GM12878 (cell line): ENCODE measurements around the gene MRGPRG. TPM values are rescaled to one million over a fixed set of nuclear protein-coding genes. Genes with fewer than 3 reads are reported as not detected.

ENCODE experiments used
- ATAC-seq: fragments of 200-7000 bp; cut with Tn5 transposase; 3 replicates; pipeline ENCODE4 v1.9.1; 2020; ENCODE audit warnings: mild to moderate bottlenecking, moderate library complexity
- BruUV-seq: library from RNA; stranded (reverse); fragments of 400-500 nt; replicated peaks from 2 replicates; lab custom pipeline; 2021; lab: Mats Ljungman, UMichigan
- CTCF ChIA-PET: fragments of 300-600 bp; sonication (Branson Sonifier 250); formaldehyde crosslinking; extraction: SDS; loops from one replicate; lab custom pipeline; 2021; ENCODE audit warnings: inconsistent platforms; lab: Yijun Ruan, JAX
- POLR2A ChIA-PET: fragments of 350-600 bp; formaldehyde crosslinking; extraction: SDS; loops from one replicate; lab custom pipeline; 2021; ENCODE audit warnings: inconsistent platforms; lab: Charles Lee
- RAD21 ChIA-PET: fragments of 300-600 bp; sonication (Branson Sonifier 250); formaldehyde crosslinking; loops from one replicate; lab custom pipeline; 2023; ENCODE audit warnings: antibody characterized with exemption; ENCODE audit not compliant: unreplicated experiment; lab: Charles Lee
- SMC1A ChIA-PET: fragments of 300-600 bp; sonication (Branson Sonifier 250); formaldehyde crosslinking; loops from one replicate; lab custom pipeline; 2023; ENCODE audit not compliant: unreplicated experiment, uncharacterized antibody; lab: Charles Lee
- DNase-seq: peaks from one replicate; pipeline ENCODE4 v3.0.0-alpha.2; 2011; ENCODE audit warnings: low read depth, low spot score
- FAIRE-seq: peaks from 3 replicates; lab custom pipeline; 2011; peaks lifted over from hg19 to GRCh38; lab: Jason Lieb, UNC
- H2AFZ ChIP-seq: 2 replicates; pipeline ENCODE4 v1.6.0; 2011; ENCODE audit warnings: low read depth, low read length, control low read depth; ENCODE audit not compliant: control insufficient read depth
- H3K27ac ChIP-seq: 2 replicates; pipeline ENCODE4 v1.5.1; 2011; ENCODE audit warnings: control low read depth; ENCODE audit not compliant: control insufficient read depth, insufficient read depth
- H3K27me3 ChIP-seq, 2 experiments: replicated peaks in 1 of 2; 2 replicates each; pipeline versions ENCODE4 v1.6.0 to v1.6.1; 2011; ENCODE audit warnings: low read length in 1 of 2; ENCODE audit not compliant: control insufficient read depth in 2 of 2, insufficient read depth in 2 of 2
- H3K36me3 ChIP-seq, 2 experiments: 2 replicates each; pipeline ENCODE4 v1.5.1; 2011; ENCODE audit warnings: low read length in 1 of 2; ENCODE audit not compliant: control insufficient read depth in 2 of 2, insufficient read depth in 2 of 2
- H3K4me1 ChIP-seq: 2 replicates; pipeline ENCODE4 v1.6.1; 2011; ENCODE audit warnings: mild to moderate bottlenecking, low read length, moderate library complexity, mixed read lengths; ENCODE audit not compliant: control insufficient read depth, insufficient read depth
- H3K4me2 ChIP-seq: 2 replicates; pipeline ENCODE4 v1.6.0; 2011; ENCODE audit warnings: control low read depth; ENCODE audit not compliant: control insufficient read depth, insufficient read depth
- H3K4me3 ChIP-seq: fragments of 200-600 bp; sonication (generic); 2 replicates; pipeline ENCODE4 v1.5.1; 2016
- H3K79me2 ChIP-seq: 2 replicates; pipeline ENCODE4 v1.6.0; 2011; ENCODE audit warnings: low read length; ENCODE audit not compliant: control insufficient read depth, insufficient read depth
- H3K9ac ChIP-seq: 2 replicates; pipeline ENCODE4 v1.8.0; 2011; ENCODE audit warnings: low read length, control low read depth, mixed read lengths; ENCODE audit not compliant: control insufficient read depth, insufficient read depth
- H3K9me3 ChIP-seq: replicated peaks from 3 replicates; pipeline ENCODE4 v1.5.1; 2011; ENCODE audit warnings: mild to moderate bottlenecking, low read length; ENCODE audit not compliant: control insufficient read depth, insufficient read depth
- H4K20me1 ChIP-seq: 2 replicates; pipeline ENCODE4 v1.6.0; 2011; ENCODE audit not compliant: control insufficient read depth, insufficient read depth
- CHD2 ChIP-seq: IDR thresholded peaks from 2 replicates; pipeline ENCODE4 v1.6.1; 2011; ENCODE audit warnings: low read depth, low read length, improper control_type of control experiment, borderline replicate concordance
- CREB1 ChIP-seq: IDR thresholded peaks from 2 replicates; pipeline ENCODE4 v1.6.1; 2012; ENCODE audit warnings: low read depth, mild to moderate bottlenecking, inconsistent platforms
- EED ChIP-seq: sonication (generic); IDR thresholded peaks from 2 replicates; pipeline ENCODE4 v1.6.1; 2016; ENCODE audit warnings: antibody characterized with exemption, low read depth
- EP300 ChIP-seq, 2 experiments: fragments of 150-350 bp in 1 of 2; IDR thresholded peaks; 2 replicates each; pipeline ENCODE4 v1.6.1; 2011 to 2012; ENCODE audit warnings: low read depth in 2 of 2, low read length in 2 of 2, borderline replicate concordance in 1 of 2, improper control_type of control experiment in 1 of 2, inconsistent platforms in 1 of 2; ENCODE audit not compliant: control insufficient read depth in 1 of 2
- MEF2B ChIP-seq: fragments of 450-650 bp; IDR thresholded peaks from 2 replicates; pipeline ENCODE4 v1.6.1; 2018; ENCODE audit warnings: mild to moderate bottlenecking, moderate library complexity; ENCODE audit not compliant: partially characterized antibody, poor library complexity, severe bottlenecking
- MXI1 ChIP-seq: fragments of 150-350 bp; IDR thresholded peaks from 2 replicates; pipeline ENCODE4 v1.6.1; 2011; ENCODE audit warnings: low read depth, mild to moderate bottlenecking, inconsistent platforms, low read length, improper control_type of control experiment
- MYC ChIP-seq: IDR thresholded peaks from 2 replicates; pipeline ENCODE4 v1.6.1; 2011; ENCODE audit warnings: mild to moderate bottlenecking, low read length, moderate library complexity, inconsistent platforms; ENCODE audit not compliant: insufficient read depth, insufficient replicate concordance, insufficient read length, severe bottlenecking
- PML ChIP-seq: IDR thresholded peaks from 2 replicates; pipeline ENCODE4 v1.6.1; 2012; ENCODE audit warnings: low read length, inconsistent platforms
- RCOR1 ChIP-seq: conservative IDR thresholded peaks from 2 replicates; pipeline ENCODE4 v1.6.1; 2012; ENCODE audit warnings: low read depth, low read length, improper control_type of control experiment
- SIN3A ChIP-seq: IDR thresholded peaks from 2 replicates; pipeline ENCODE4 v1.6.1; 2012; ENCODE audit warnings: low read depth, low read length, improper control_type of control experiment
- TBL1XR1 ChIP-seq: IDR thresholded peaks from 2 replicates; pipeline ENCODE4 v1.6.1; 2012; ENCODE audit warnings: low read depth, low read length, improper control_type of control experiment
- YY1 ChIP-seq: IDR thresholded peaks from 2 replicates; pipeline ENCODE4 v1.6.1; 2011; ENCODE audit warnings: low read depth, mild to moderate bottlenecking, low read length
- WGBS: methylation state at CpG from one replicate; pipeline ENCODE4 v1.1.6; 2016; ENCODE audit warnings: low lambda C conversion rate; ENCODE audit not compliant: insufficient replicate concordance, insufficient coverage; ENCODE audit errors: missing lambda C conversion rate; 5-methylcytosine and 5-hydroxymethylcytosine counted together
- in situ Hi-C: fragments of 300-500 bp; cut with MboI; formaldehyde crosslinking; loops from 9 replicates; pipeline ENCODE4 v1.14.3; 2018; ENCODE audit warnings: mixed read lengths
- intact Hi-C: fragments of 100-400 bp; cut with micrococcal nuclease; formaldehyde crosslinking; loops from one replicate; pipeline ENCODE4 v1.14.2; 2022; ENCODE audit not compliant: unreplicated experiment
- polyA plus RNA-seq, 11 experiments: library from polyadenylated mRNA; depleted of rRNA in 4 of 11; unstranded in 6 of 11; stranded (reverse) in 5 of 11; fragments of >200 nt; fragmentation: Nextera tagmentation in 4 of 11; fragmentation: Illumina TruSeq in 1 of 11; extraction: Ambion mirVana in 4 of 11; extraction: Trizol in 1 of 11; gene quantifications; 1 replicate in 1 of 11; 2 replicates in 10 of 11; pipeline versions ENCODE4 v1.2.1 to v1.2.3, GENCODE V29; 2011 to 2016; ENCODE audit warnings: inconsistent platforms in 2 of 11, missing spikeins in 2 of 11, low read depth in 1 of 11
- total RNA-seq, 4 experiments: library from RNA; depleted of rRNA in 3 of 4; stranded (reverse); fragments of >200 nt in 3 of 4; fragmentation: Illumina TruSeq in 1 of 4; extraction: Trizol in 1 of 4; gene quantifications; 2 replicates each; pipeline versions ENCODE4 v1.2.1 to v1.2.3, GENCODE V29; 2013 to 2021
- TF ChIP-seq, protein P1 (sequence below): fragments of 450-650 bp; formaldehyde crosslinking; IDR thresholded peaks from 2 replicates; pipeline ENCODE4 v1.4.0; 2022; ENCODE audit warnings: mild to moderate bottlenecking, moderate library complexity
- TF ChIP-seq, protein P2 (sequence below): IDR thresholded peaks from 2 replicates; pipeline ENCODE4 v1.6.1; 2011; ENCODE audit warnings: low read depth, mild to moderate bottlenecking, low read length, moderate library complexity, borderline replicate concordance; ENCODE audit errors: extremely low read depth
- TF ChIP-seq, protein P3 (sequence below): fragments of 450-650 bp; IDR thresholded peaks from 2 replicates; pipeline ENCODE4 v1.6.1; 2016; ENCODE audit warnings: mild to moderate bottlenecking

The MRGPRG gene
- total and polyA plus RNA-seq, 10 of the 15 experiments (the other 5 are each of a cell fraction or from before 2014, with no cell fraction given), result not detected

DNA sequence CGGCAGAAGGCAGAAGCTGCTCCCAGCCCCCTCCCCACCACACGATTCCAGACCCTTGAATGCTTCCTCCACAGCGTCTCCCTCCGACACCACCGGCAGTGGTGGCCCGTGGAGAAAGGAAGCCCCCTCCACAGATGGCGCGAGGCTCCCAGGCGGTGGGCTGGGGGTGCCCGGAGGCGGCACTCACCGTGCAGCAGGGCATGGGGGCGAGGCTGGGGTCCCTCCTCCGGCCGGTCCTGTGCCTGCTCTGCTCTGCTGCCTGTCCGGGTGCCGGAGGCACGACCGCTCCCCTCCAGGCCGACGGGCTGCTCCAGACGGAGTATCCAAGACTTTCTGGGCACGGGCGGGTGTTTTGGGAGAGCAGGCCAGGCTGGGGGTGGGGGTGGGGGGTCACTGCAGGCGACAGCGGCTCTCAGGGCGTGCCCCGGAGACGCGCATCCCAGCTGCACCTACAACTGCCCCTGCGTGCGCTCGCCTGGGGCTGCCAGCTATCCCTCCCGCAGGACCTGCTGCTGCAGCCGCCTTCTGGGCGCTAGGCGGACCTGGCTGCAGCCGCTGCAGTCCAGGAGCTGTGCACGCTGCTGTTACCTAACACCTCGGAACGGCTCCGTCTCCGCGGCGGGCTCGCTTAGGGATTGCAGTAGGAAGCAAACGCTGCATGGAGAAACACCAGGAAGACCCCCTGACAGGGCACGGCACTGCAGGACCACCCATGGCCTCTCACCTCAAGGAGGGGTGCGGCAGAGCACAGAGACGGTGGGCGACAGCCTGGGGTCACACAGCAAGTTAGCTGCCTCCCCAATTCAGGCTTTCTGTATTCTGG is 15.2 kb downstream of the MRGPRG start (continued):
- TF ChIP-seq RCOR1 (no peak), PML (no peak), CHD2 (no peak), YY1 (no peak), SIN3A (no peak)

DNA sequence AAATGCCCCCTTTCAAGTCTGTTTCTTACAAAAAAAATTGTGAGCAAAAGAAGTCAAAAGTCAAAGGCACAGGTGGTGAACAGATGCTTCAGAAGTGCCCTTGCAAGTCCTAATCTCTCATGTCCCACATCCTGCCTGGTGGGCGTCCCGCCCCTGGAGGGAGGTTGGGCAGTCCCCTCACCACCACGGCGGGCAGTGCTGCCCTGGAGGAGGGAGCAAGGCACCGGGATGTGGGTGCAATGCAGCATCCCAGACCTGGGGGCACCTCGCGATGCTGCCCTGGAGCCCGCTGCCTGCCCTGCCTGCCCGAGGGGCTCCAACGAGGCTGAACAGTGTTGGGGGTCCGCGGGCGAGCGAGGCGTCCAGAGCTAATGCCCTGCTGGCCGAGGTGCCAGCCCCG is 15.9 kb downstream of the MRGPRG start:
- H3K4me1 ChIP-seq, result no peaks in the 10 kb centered on the region
- WGBS, result 14% methylated on average over 17 of the region's 17 CpGs
- no peak overlapping the region for H3K4me3 ChIP-seq
- H2AFZ ChIP-seq, result no peak overlapping the region
- intact Hi-C loops (no loop called here), in situ Hi-C loops (no loop called here)
- CTCF ChIA-PET, result no interaction called here
- DNase-seq (no peak), ATAC-seq (no peak), FAIRE-seq (no peak)
- SMC1A ChIA-PET, result no interaction called here
- no peak overlapping the region for H3K9ac ChIP-seq
- peaks cover 0 to 2% of the 10 kb centered on the region in 2 experiments; a peak in 3 of 4 replicates for H3K27me3 ChIP-seq
- H4K20me1 ChIP-seq, result no peaks in the 10 kb centered on the region
- H3K9me3 ChIP-seq, result no peaks in the 10 kb centered on the region
- RAD21 ChIA-PET, result no interaction called here
- POLR2A ChIA-PET, result no interaction called here
- TF ChIP-seq MXI1, result no peak
- TF ChIP-seq, protein P1, sequence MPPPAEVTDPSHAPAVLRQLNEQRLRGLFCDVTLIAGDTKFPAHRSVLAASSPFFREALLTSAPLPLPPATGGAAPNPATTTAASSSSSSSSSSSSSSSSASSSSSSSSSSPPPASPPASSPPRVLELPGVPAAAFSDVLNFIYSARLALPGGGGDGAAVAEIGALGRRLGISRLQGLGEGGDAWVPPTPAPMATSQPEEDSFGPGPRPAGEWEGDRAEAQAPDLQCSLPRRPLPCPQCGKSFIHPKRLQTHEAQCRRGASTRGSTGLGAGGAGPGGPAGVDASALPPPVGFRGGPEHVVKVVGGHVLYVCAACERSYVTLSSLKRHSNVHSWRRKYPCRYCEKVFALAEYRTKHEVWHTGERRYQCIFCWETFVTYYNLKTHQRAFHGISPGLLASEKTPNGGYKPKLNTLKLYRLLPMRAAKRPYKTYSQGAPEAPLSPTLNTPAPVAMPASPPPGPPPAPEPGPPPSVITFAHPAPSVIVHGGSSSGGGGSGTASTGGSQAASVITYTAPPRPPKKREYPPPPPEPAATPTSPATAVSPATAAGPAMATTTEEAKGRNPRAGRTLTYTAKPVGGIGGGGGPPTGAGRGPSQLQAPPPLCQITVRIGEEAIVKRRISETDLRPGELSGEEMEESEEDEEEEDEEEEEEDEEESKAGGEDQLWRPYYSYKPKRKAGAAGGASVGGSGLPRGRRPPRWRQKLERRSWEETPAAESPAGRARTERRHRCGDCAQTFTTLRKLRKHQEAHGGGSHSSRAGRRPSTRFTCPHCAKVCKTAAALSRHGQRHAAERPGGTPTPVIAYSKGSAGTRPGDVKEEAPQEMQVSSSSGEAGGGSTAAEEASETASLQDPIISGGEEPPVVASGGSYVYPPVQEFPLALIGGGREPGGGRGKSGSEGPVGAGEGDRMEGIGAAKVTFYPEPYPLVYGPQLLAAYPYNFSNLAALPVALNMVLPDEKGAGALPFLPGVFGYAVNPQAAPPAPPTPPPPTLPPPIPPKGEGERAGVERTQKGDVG (CRISPR knock-in tag), result no peak
- TF ChIP-seq, protein P2, sequence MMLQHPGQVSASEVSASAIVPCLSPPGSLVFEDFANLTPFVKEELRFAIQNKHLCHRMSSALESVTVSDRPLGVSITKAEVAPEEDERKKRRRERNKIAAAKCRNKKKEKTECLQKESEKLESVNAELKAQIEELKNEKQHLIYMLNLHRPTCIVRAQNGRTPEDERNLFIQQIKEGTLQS, result no peak
- TF ChIP-seq TBL1XR1, result no peak
- TF ChIP-seq MEF2B, result no peak
- TF ChIP-seq EP300 (IDR thresholded peaks at IDR 0.05; ENCODE audit: borderline replicate concordance in 1 of 2, control insufficient read depth in 1 of 2, low read depth in 2 of 2, low read length in 2 of 2), result no peak
- no peak for TF ChIP-seq CREB1
- TF ChIP-seq MYC, result no peak
- TF ChIP-seq, protein P3, sequence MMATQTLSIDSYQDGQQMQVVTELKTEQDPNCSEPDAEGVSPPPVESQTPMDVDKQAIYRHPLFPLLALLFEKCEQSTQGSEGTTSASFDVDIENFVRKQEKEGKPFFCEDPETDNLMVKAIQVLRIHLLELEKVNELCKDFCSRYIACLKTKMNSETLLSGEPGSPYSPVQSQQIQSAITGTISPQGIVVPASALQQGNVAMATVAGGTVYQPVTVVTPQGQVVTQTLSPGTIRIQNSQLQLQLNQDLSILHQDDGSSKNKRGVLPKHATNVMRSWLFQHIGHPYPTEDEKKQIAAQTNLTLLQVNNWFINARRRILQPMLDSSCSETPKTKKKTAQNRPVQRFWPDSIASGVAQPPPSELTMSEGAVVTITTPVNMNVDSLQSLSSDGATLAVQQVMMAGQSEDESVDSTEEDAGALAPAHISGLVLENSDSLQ, result no peak
- TF ChIP-seq EED, result no peak
- BruUV-seq, result no TSS peak
- H3K4me2 ChIP-seq, result no peak overlapping the region
- H3K79me2 ChIP-seq, result no peaks in the 10 kb centered on the region
- no peaks in the 10 kb centered on the region for H3K36me3 ChIP-seq
- no peak overlapping the region for H3K27ac ChIP-seq
